GM12878 (cell line): ENCODE data around the gene DIP2B. TPM values are rescaled to one million over a fixed set of nuclear protein-coding genes. Genes with fewer than 3 reads are reported as not detected.

Experiments
- ATAC-seq: fragments of 200-7000 bp; cut with Tn5 transposase; 3 replicates; pipeline ENCODE4 v1.9.1; 2020; ENCODE audit warnings: mild to moderate bottlenecking, moderate library complexity
- BruUV-seq: library from RNA; stranded (reverse); fragments of 400-500 nt; replicated peaks from 2 replicates; lab custom pipeline; 2021; lab: Mats Ljungman, UMichigan
- CTCF ChIA-PET: fragments of 300-600 bp; sonication (Branson Sonifier 250); formaldehyde crosslinking; extraction: SDS; loops from one replicate; lab custom pipeline; 2021; ENCODE audit warnings: inconsistent platforms; lab: Yijun Ruan, JAX
- POLR2A ChIA-PET: fragments of 350-600 bp; formaldehyde crosslinking; extraction: SDS; loops from one replicate; lab custom pipeline; 2021; ENCODE audit warnings: inconsistent platforms; lab: Charles Lee
- RAD21 ChIA-PET: fragments of 300-600 bp; sonication (Branson Sonifier 250); formaldehyde crosslinking; loops from one replicate; lab custom pipeline; 2023; ENCODE audit warnings: antibody characterized with exemption; ENCODE audit not compliant: unreplicated experiment; lab: Charles Lee
- SMC1A ChIA-PET: fragments of 300-600 bp; sonication (Branson Sonifier 250); formaldehyde crosslinking; loops from one replicate; lab custom pipeline; 2023; ENCODE audit not compliant: unreplicated experiment, uncharacterized antibody; lab: Charles Lee
- DNase-seq: peaks from one replicate; pipeline ENCODE4 v3.0.0-alpha.2; 2011; ENCODE audit warnings: low read depth, low spot score
- FAIRE-seq: peaks from 3 replicates; lab custom pipeline; 2011; peaks lifted over from hg19 to GRCh38; lab: Jason Lieb, UNC
- H2AFZ ChIP-seq: 2 replicates; pipeline ENCODE4 v1.6.0; 2011; ENCODE audit warnings: low read depth, low read length, control low read depth; ENCODE audit not compliant: control insufficient read depth
- H3K27ac ChIP-seq: 2 replicates; pipeline ENCODE4 v1.5.1; 2011; ENCODE audit warnings: control low read depth; ENCODE audit not compliant: control insufficient read depth, insufficient read depth
- H3K27me3 ChIP-seq, 2 experiments: replicated peaks in 1 of 2; 2 replicates each; pipeline versions ENCODE4 v1.6.0 to v1.6.1; 2011; ENCODE audit warnings: low read length in 1 of 2; ENCODE audit not compliant: control insufficient read depth in 2 of 2, insufficient read depth in 2 of 2
- H3K36me3 ChIP-seq, 2 experiments: 2 replicates each; pipeline ENCODE4 v1.5.1; 2011; ENCODE audit warnings: low read length in 1 of 2; ENCODE audit not compliant: control insufficient read depth in 2 of 2, insufficient read depth in 2 of 2
- H3K4me1 ChIP-seq: 2 replicates; pipeline ENCODE4 v1.6.1; 2011; ENCODE audit warnings: mild to moderate bottlenecking, low read length, moderate library complexity, mixed read lengths; ENCODE audit not compliant: control insufficient read depth, insufficient read depth
- H3K4me2 ChIP-seq: 2 replicates; pipeline ENCODE4 v1.6.0; 2011; ENCODE audit warnings: control low read depth; ENCODE audit not compliant: control insufficient read depth, insufficient read depth
- H3K4me3 ChIP-seq: fragments of 200-600 bp; sonication (generic); 2 replicates; pipeline ENCODE4 v1.5.1; 2016
- H3K79me2 ChIP-seq: 2 replicates; pipeline ENCODE4 v1.6.0; 2011; ENCODE audit warnings: low read length; ENCODE audit not compliant: control insufficient read depth, insufficient read depth
- H3K9ac ChIP-seq: 2 replicates; pipeline ENCODE4 v1.8.0; 2011; ENCODE audit warnings: low read length, control low read depth, mixed read lengths; ENCODE audit not compliant: control insufficient read depth, insufficient read depth
- H3K9me3 ChIP-seq: replicated peaks from 3 replicates; pipeline ENCODE4 v1.5.1; 2011; ENCODE audit warnings: mild to moderate bottlenecking, low read length; ENCODE audit not compliant: control insufficient read depth, insufficient read depth
- H4K20me1 ChIP-seq: 2 replicates; pipeline ENCODE4 v1.6.0; 2011; ENCODE audit not compliant: control insufficient read depth, insufficient read depth
- ASH2L ChIP-seq: fragments of 300-600, 200-600 bp; sonication (generic); IDR thresholded peaks from 2 replicates; pipeline ENCODE4 v1.6.1; 2017; ENCODE audit warnings: low read depth, mild to moderate bottlenecking, borderline replicate concordance
- CBFB ChIP-seq: IDR thresholded peaks from 2 replicates; pipeline ENCODE4 v1.6.1; 2016; ENCODE audit warnings: antibody characterized with exemption, low read depth
- CHD1 ChIP-seq: IDR thresholded peaks from 2 replicates; pipeline ENCODE4 v1.6.1; 2012; ENCODE audit warnings: low read depth, low read length, improper control_type of control experiment
- CHD2 ChIP-seq: IDR thresholded peaks from 2 replicates; pipeline ENCODE4 v1.6.1; 2011; ENCODE audit warnings: low read depth, low read length, improper control_type of control experiment, borderline replicate concordance
- CREB1 ChIP-seq: IDR thresholded peaks from 2 replicates; pipeline ENCODE4 v1.6.1; 2012; ENCODE audit warnings: low read depth, mild to moderate bottlenecking, inconsistent platforms
- CREM ChIP-seq: IDR thresholded peaks from 2 replicates; pipeline ENCODE4 v1.6.1; 2014; ENCODE audit warnings: antibody characterized with exemption, low read depth
- GATAD2B ChIP-seq: fragments of 450-650 bp; conservative IDR thresholded peaks from 2 replicates; pipeline ENCODE4 v1.6.1; 2017; ENCODE audit warnings: low read depth, mild to moderate bottlenecking, moderate library complexity
- HDAC6 ChIP-seq: fragments of 200-600 bp; sonication (generic); IDR thresholded peaks from one replicate; pipeline ENCODE4 v1.8.0; 2017; ENCODE audit warnings: antibody characterized with exemption; ENCODE audit not compliant: unreplicated experiment
- HDGF ChIP-seq: fragments of 450-650 bp; IDR thresholded peaks from 2 replicates; pipeline ENCODE4 v1.6.1; 2016; ENCODE audit warnings: antibody characterized with exemption
- KLF5 ChIP-seq: fragments of 450-650 bp; IDR thresholded peaks from 2 replicates; pipeline ENCODE4 v1.6.1; 2014; ENCODE audit warnings: mild to moderate bottlenecking; ENCODE audit not compliant: partially characterized antibody
- MYB ChIP-seq: fragments of 150-350 bp; IDR thresholded peaks from 2 replicates; pipeline ENCODE4 v1.6.1; 2014; ENCODE audit warnings: mild to moderate bottlenecking, low read depth, low read length, borderline replicate concordance
- RCOR1 ChIP-seq: conservative IDR thresholded peaks from 2 replicates; pipeline ENCODE4 v1.6.1; 2012; ENCODE audit warnings: low read depth, low read length, improper control_type of control experiment
- USF2 ChIP-seq: IDR thresholded peaks from 2 replicates; pipeline ENCODE4 v1.6.1; 2011; ENCODE audit warnings: low read depth, low read length, improper control_type of control experiment, borderline replicate concordance
- ZNF274 ChIP-seq: IDR thresholded peaks from one replicate; pipeline ENCODE4 v1.8.0; 2011; ENCODE audit not compliant: insufficient read length, insufficient read depth
- ZNF384 ChIP-seq: IDR thresholded peaks from 2 replicates; pipeline ENCODE4 v1.6.1; 2012; ENCODE audit warnings: low read depth, mild to moderate bottlenecking, low read length, improper control_type of control experiment, borderline replicate concordance
- WGBS: methylation state at CpG from one replicate; pipeline ENCODE4 v1.1.6; 2016; ENCODE audit warnings: low lambda C conversion rate; ENCODE audit not compliant: insufficient replicate concordance, insufficient coverage; ENCODE audit errors: missing lambda C conversion rate; 5-methylcytosine and 5-hydroxymethylcytosine counted together
- in situ Hi-C: fragments of 300-500 bp; cut with MboI; formaldehyde crosslinking; loops from 9 replicates; pipeline ENCODE4 v1.14.3; 2018; ENCODE audit warnings: mixed read lengths
- intact Hi-C: fragments of 100-400 bp; cut with micrococcal nuclease; formaldehyde crosslinking; loops from one replicate; pipeline ENCODE4 v1.14.2; 2022; ENCODE audit not compliant: unreplicated experiment
- polyA plus RNA-seq, 11 experiments: library from polyadenylated mRNA; depleted of rRNA in 4 of 11; unstranded in 6 of 11; stranded (reverse) in 5 of 11; fragments of >200 nt; fragmentation: Nextera tagmentation in 4 of 11; fragmentation: Illumina TruSeq in 1 of 11; extraction: Ambion mirVana in 4 of 11; extraction: Trizol in 1 of 11; gene quantifications; 1 replicate in 1 of 11; 2 replicates in 10 of 11; pipeline versions ENCODE4 v1.2.1 to v1.2.3, GENCODE V29; 2011 to 2016; ENCODE audit warnings: inconsistent platforms in 2 of 11, missing spikeins in 2 of 11, low read depth in 1 of 11
- total RNA-seq, 4 experiments: library from RNA; depleted of rRNA in 3 of 4; stranded (reverse); fragments of >200 nt in 3 of 4; fragmentation: Illumina TruSeq in 1 of 4; extraction: Trizol in 1 of 4; gene quantifications; 2 replicates each; pipeline versions ENCODE4 v1.2.1 to v1.2.3, GENCODE V29; 2013 to 2021

Gene DIP2B
- total and polyA plus RNA-seq, 10 of the 15 experiments (the other 5 are each of a cell fraction or from before 2014, with no cell fraction given) = 4.5 to 30.0 (median 18.6) TPM

- Histone ChIP-seq H4K20me1 (no peaks in the 10 kb centered on the region), H3K9ac (no peak overlapping the region)
- no TSS peak for BruUV-seq
Measured at GRCh38 chr12:50778663-50779590, 274.1 kb downstream of the DIP2B start.

More at GRCh38 chr12:50778663-50779590, 274.1 kb downstream of the DIP2B start:
- FAIRE-seq = no peak
- Histone ChIP-seq H3K9me3 (no peaks in the 10 kb centered on the region), H3K36me3 (no peaks in the 10 kb centered on the region; a peak in 1 of 4 replicates), H3K4me1 (no peaks in the 10 kb centered on the region), H2AFZ (no peak overlapping the region), H3K27ac (no peak overlapping the region), H3K27me3 (no peaks in the 10 kb centered on the region), H3K79me2 (peaks cover 12% of the 10 kb centered on the region), H3K4me2 (no peak overlapping the region), H3K4me3 (no peak overlapping the region)
- ChIA-PET SMC1A (no interaction called here), CTCF (interaction anchor here (1.2 to 3.8 kb wide), 2 partner anchors 13 to 210 kb away, joined by 3 to 17 read pairs; no protein-coding TSS in a partner anchor), RAD21 (no interaction called here), POLR2A (interaction anchor here (0.6 to 0.7 kb wide), 4 partner anchors 184 to 1254 kb away, joined by 3 to 4 read pairs (median 4); no protein-coding TSS in a partner anchor)
- TF ChIP-seq RCOR1 (no peak), CHD2 (no peak), ZNF384 (no peak), GATAD2B (no peak), USF2 (no peak), HDGF (no peak), CREM (no peak), MYB (no peak), CHD1 (no peak), ASH2L (no peak), CREB1 (no peak), CBFB (no peak), KLF5 (no peak), ZNF274 (no peak), HDAC6 (no peak)
- no peak for ATAC-seq
- no peak for DNase-seq
- intact Hi-C loops (no loop called here), in situ Hi-C loops (no loop called here)
- 94% methylated on average over 8 of the region's 8 CpGs for WGBS
